Right atrium auricular region (tissue), 2 donors: ENCODE results near the gene SH3GL2. TPM values are rescaled to one million over a fixed set of nuclear protein-coding genes. Genes with fewer than 3 reads are reported as not detected.

ENCODE experiments used
- DNase-seq: peaks from one replicate; pipeline ENCODE4 v3.0.0-alpha.2; 2019; ENCODE audit warnings: low spot score
- H3K27ac ChIP-seq, 2 donors: fragments of 200-600 bp; sonication (generic); 1 replicate in 1 of 2; 2 replicates in 1 of 2; pipeline ENCODE4 v1.5.1; 2016 to 2019
- H3K27me3 ChIP-seq, 2 donors: fragments of 200-600 bp; sonication (generic); one replicate each; pipeline versions ENCODE4 v1.5.1 to v1.6.0; 2017 to 2019
- H3K36me3 ChIP-seq: fragments of 200-600 bp; sonication (generic); one replicate; pipeline ENCODE4 v1.5.1; 2016
- H3K4me1 ChIP-seq, 2 donors: fragments of 200-600 bp; sonication (generic); one replicate each; pipeline versions ENCODE4 v1.5.1 to v1.6.0; 2017 to 2019
- H3K4me3 ChIP-seq, 2 donors: fragments of 200-600 bp; sonication (generic); 1 replicate in 1 of 2; 2 replicates in 1 of 2; pipeline ENCODE4 v1.5.1; 2017 to 2019; ENCODE audit warnings: mild to moderate bottlenecking in 1 of 2, moderate library complexity in 1 of 2
- H3K9me3 ChIP-seq, 2 donors: fragments of 200-600 bp; sonication (generic); one replicate each; pipeline ENCODE4 v1.5.1; 2019
- total RNA-seq, 2 donors: library from RNA; depleted of rRNA; stranded (reverse); fragments of >200 nt; gene quantifications; one replicate each; pipeline ENCODE4 v1.1.0, GENCODE V29; 2016
- TF ChIP-seq, protein P1 (sequence below), 2 donors: fragments of 200-600 bp; sonication (generic); IDR thresholded peaks; one replicate each; pipeline ENCODE4 v1.5.1; 2019; ENCODE audit warnings: antibody characterized with exemption in 2 of 2

SH3GL2 gene
- total RNA-seq, 2 donors from 2014 or later: 0.28 TPM; not detected in 1

DNA sequence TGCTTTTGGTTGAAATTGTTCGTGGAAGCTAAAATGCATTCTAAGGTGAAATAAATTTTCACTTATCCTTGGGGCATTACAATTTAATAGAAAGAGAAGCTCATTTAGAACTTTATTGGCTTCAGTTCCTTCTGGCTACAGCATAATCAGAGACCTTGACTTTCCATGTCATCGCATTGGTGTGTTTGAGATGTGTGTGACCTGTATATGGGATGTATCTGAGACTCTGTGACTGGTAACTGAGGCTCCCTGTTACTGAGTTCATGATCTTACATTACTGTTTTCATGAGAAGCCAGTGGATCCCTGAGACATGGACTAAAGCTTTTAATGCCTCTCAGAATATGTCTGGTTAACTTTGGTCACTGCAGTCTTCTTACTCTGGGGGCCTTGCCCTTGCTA, 32.5 kb downstream of the SH3GL2 start:
- Histone ChIP-seq H3K9me3 (no peaks in the 10 kb centered on the region), H3K4me1 (no peaks in the 10 kb centered on the region), H3K36me3 (no peaks in the 10 kb centered on the region), H3K27ac (no peak overlapping the region), H3K4me3 (no peak overlapping the region), H3K27me3 (no peaks in the 10 kb centered on the region)
- DNase-seq: no peak
- TF ChIP-seq, protein P1, sequence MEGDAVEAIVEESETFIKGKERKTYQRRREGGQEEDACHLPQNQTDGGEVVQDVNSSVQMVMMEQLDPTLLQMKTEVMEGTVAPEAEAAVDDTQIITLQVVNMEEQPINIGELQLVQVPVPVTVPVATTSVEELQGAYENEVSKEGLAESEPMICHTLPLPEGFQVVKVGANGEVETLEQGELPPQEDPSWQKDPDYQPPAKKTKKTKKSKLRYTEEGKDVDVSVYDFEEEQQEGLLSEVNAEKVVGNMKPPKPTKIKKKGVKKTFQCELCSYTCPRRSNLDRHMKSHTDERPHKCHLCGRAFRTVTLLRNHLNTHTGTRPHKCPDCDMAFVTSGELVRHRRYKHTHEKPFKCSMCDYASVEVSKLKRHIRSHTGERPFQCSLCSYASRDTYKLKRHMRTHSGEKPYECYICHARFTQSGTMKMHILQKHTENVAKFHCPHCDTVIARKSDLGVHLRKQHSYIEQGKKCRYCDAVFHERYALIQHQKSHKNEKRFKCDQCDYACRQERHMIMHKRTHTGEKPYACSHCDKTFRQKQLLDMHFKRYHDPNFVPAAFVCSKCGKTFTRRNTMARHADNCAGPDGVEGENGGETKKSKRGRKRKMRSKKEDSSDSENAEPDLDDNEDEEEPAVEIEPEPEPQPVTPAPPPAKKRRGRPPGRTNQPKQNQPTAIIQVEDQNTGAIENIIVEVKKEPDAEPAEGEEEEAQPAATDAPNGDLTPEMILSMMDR (IDR thresholded peaks at IDR 0.05): no peak

- no peaks in the 10 kb centered on the region for H3K4me1 ChIP-seq
- DNase-seq: no peak
These were observed 33.1 kb downstream of the SH3GL2 start for GRCh38 chr9:17611917-17612316.

DNA sequence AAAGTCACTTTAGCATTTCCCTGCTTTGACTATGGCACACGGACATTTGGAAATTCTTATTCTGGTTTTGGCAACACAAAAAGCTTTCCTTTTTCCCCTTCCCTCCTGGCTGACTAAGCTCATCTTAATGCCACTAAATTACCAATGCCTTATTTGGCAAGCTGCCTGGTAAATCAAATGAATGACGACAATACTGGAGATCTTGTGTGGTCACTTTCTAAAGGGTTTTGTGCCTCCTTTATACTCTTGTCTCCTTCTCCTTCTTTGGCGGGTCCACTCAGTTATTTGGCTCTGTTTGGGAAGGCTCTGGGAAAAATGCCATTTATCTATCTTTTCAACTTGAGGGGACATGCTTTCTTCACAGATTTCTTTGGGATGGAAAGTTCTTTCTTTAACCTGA, 34.9 kb downstream of the SH3GL2 start:
- DNase-seq: no peak

More at GRCh38 chr9:17611917-17612316, 33.1 kb downstream of the SH3GL2 start:
- no peak overlapping the region for H3K4me3 ChIP-seq
- no peaks in the 10 kb centered on the region for H3K36me3 ChIP-seq
- no peaks in the 10 kb centered on the region for H3K9me3 ChIP-seq
- TF ChIP-seq, protein P1 (IDR thresholded peaks at IDR 0.05): no peak
- H3K27ac ChIP-seq: no peak overlapping the region
- no peaks in the 10 kb centered on the region for H3K27me3 ChIP-seq

DNA sequence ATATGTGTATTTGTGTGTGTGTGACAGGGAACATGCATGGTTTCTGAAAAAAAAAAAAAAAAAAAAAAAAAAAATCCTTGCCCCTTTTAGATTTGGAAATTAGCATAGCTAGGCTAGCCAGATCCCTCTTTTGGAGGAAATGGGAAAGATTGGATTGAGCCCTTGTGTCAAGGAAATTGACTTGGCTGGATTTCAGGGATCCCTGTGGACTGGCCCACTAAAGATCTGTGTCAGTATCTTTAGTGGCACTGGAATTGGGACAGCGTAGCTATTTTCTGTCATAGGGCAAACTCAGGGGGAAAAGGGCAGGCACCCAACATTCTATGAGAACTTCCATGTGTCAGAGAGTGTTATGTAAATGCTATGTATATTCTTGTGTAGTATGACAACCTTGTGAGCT, 35.4 kb downstream of the SH3GL2 start:
- H3K9me3 ChIP-seq: no peaks in the 10 kb centered on the region
- H3K27ac ChIP-seq: no peak overlapping the region
- no peak overlapping the region for H3K4me3 ChIP-seq
- TF ChIP-seq, protein P1 (IDR thresholded peaks at IDR 0.05): no peak
- no peak for DNase-seq
- no peaks in the 10 kb centered on the region for H3K36me3 ChIP-seq
- no peaks in the 10 kb centered on the region for H3K27me3 ChIP-seq
- no peaks in the 10 kb centered on the region for H3K4me1 ChIP-seq

More for the DNA sequence above, 34.9 kb downstream of the SH3GL2 start:
- H3K36me3 ChIP-seq: no peaks in the 10 kb centered on the region
- H3K4me1 ChIP-seq: no peaks in the 10 kb centered on the region
- no peak overlapping the region for H3K27ac ChIP-seq
- H3K27me3 ChIP-seq: no peaks in the 10 kb centered on the region
- H3K4me3 ChIP-seq: no peak overlapping the region
- no peaks in the 10 kb centered on the region for H3K9me3 ChIP-seq
- TF ChIP-seq, protein P1 (IDR thresholded peaks at IDR 0.05): no peak

DNA sequence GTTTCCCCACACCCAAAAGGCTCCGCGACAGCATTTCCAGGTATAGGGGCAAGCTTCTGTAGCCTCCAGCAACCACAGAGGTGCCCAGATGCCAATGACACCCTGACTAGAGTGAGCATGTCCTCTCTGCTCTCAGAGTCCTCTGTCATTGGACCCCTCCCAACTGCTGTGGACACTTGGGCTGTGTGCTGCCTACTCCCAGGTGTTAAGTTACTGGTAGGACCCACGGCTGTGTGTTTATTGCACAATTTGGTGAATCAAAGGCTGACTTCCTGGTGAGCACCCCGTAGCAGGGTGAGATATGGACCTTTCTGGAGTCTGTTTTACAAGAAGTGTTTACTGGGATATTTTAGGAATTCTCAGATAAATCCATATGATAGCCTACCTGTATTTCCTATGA, 36.0 kb downstream of the SH3GL2 start:
- Histone ChIP-seq H3K4me1 (no peaks in the 10 kb centered on the region), H3K27me3 (no peaks in the 10 kb centered on the region), H3K36me3 (no peaks in the 10 kb centered on the region), H3K4me3 (no peak overlapping the region), H3K27ac (no peak overlapping the region), H3K9me3 (no peaks in the 10 kb centered on the region)
- no peak for DNase-seq
- TF ChIP-seq, protein P1 (IDR thresholded peaks at IDR 0.05): no peak

DNA sequence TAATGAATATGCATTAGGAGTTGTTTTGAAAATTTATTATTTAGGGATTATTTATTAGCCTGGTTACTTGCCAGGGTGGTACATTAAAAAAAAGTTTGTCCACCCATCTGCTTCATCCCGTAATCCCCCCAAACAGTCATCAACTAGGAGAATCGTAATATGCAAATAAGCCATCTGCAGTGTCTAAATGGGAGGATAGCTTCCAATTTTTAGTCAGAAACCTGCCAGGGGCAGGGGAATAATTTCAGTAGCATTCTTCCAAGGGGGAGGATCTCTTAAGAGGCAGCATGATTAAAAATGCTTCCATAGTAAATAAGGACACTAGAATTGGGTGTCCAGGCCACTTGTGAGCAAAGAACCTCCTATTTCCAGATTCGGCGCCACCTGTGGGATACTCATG, 43.3 kb downstream of the SH3GL2 start:
- Histone ChIP-seq H3K27ac (no peak overlapping the region), H3K36me3 (no peaks in the 10 kb centered on the region), H3K4me1 (no peaks in the 10 kb centered on the region), H3K27me3 (no peaks in the 10 kb centered on the region), H3K4me3 (no peak overlapping the region), H3K9me3 (no peaks in the 10 kb centered on the region)
- no peak for DNase-seq
- TF ChIP-seq, protein P1 (IDR thresholded peaks at IDR 0.05): no peak
